Liver (tissue), 9 donors: ENCODE results near the gene SEC22C. TPM values are rescaled to one million over a fixed set of nuclear protein-coding genes. Genes with fewer than 3 reads are reported as not detected.

ENCODE experiments used
- DNase-seq: peaks from one replicate; pipeline ENCODE4 v3.0.0-alpha.2; 2017; ENCODE audit warnings: low spot score
- H3K27ac ChIP-seq, 2 donors: one replicate each; pipeline ENCODE4 v1.7.0; 2013; ENCODE audit warnings: inconsistent platforms in 2 of 2, low read length in 2 of 2, control low read depth in 1 of 2, low read depth in 1 of 2, mild to moderate bottlenecking in 1 of 2
- H3K27me3 ChIP-seq, 4 donors: one replicate each; pipeline versions ENCODE4 v1.6.1 to v1.7.0; 2013; ENCODE audit warnings: low read length in 3 of 4, inconsistent platforms in 1 of 4, mild to moderate bottlenecking in 1 of 4, moderate library complexity in 1 of 4; ENCODE audit not compliant: control insufficient read depth in 4 of 4, insufficient read depth in 4 of 4
- H3K36me3 ChIP-seq, 4 donors: one replicate each; pipeline versions ENCODE4 v1.6.1 to v1.7.0; 2013; ENCODE audit warnings: low read length in 3 of 4, mild to moderate bottlenecking in 3 of 4, low read depth in 1 of 4, moderate library complexity in 1 of 4; ENCODE audit not compliant: control insufficient read depth in 4 of 4, insufficient read depth in 3 of 4
- H3K4me1 ChIP-seq, 4 donors: one replicate each; pipeline versions ENCODE4 v1.6.1 to v1.7.0; 2013; ENCODE audit warnings: low read length in 3 of 4, mild to moderate bottlenecking in 3 of 4, moderate library complexity in 1 of 4; ENCODE audit not compliant: control insufficient read depth in 4 of 4, insufficient read depth in 4 of 4
- H3K4me3 ChIP-seq, 3 donors: one replicate each; pipeline versions ENCODE4 v1.6.1 to v1.7.0; 2013; ENCODE audit warnings: low read length in 3 of 3, control low read depth in 1 of 3, low read depth in 1 of 3, mild to moderate bottlenecking in 1 of 3
- H3K9ac ChIP-seq, 2 donors: one replicate each; pipeline ENCODE4 v1.7.0; 2013; ENCODE audit warnings: low read length in 2 of 2, mild to moderate bottlenecking in 2 of 2, moderate library complexity in 2 of 2, control low read depth in 1 of 2, low read depth in 1 of 2
- H3K9me3 ChIP-seq, 4 donors: one replicate each; pipeline versions ENCODE4 v1.6.1 to v1.7.0; 2013; ENCODE audit warnings: low read length in 3 of 4; ENCODE audit not compliant: control insufficient read depth in 4 of 4
- ATF3 ChIP-seq: IDR thresholded peaks from 2 replicates; pipeline ENCODE4 v1.6.1; 2016; ENCODE audit warnings: antibody characterized with exemption
- CTCF ChIP-seq: fragments of 150-350 bp; IDR thresholded peaks from 2 replicates; pipeline ENCODE4 v1.5.1; 2017; ENCODE audit warnings: improper control_type of control experiment, low read depth, low read length; ENCODE audit not compliant: missing input control
- EGR1 ChIP-seq, 2 donors: IDR thresholded peaks; 2 replicates each; pipeline ENCODE4 v1.6.1; 2016 to 2018; ENCODE audit warnings: antibody characterized with exemption in 2 of 2, low read depth in 2 of 2
- FOXA1 ChIP-seq: IDR thresholded peaks from 2 replicates; pipeline ENCODE4 v1.6.1; 2016; ENCODE audit warnings: antibody characterized with exemption
- FOXA2 ChIP-seq: IDR thresholded peaks from 2 replicates; pipeline ENCODE4 v1.6.1; 2016; ENCODE audit warnings: antibody characterized with exemption
- GABPA ChIP-seq, 2 donors: IDR thresholded peaks in 1 of 2; conservative IDR thresholded peaks in 1 of 2; 2 replicates each; pipeline ENCODE4 v1.6.1; 2016; ENCODE audit warnings: antibody characterized with exemption in 2 of 2, mild to moderate bottlenecking in 1 of 2, moderate library complexity in 1 of 2
- HNF4A ChIP-seq, 2 donors: conservative IDR thresholded peaks; 2 replicates each; pipeline ENCODE4 v1.6.1; 2016; ENCODE audit warnings: antibody characterized with exemption in 2 of 2, mild to moderate bottlenecking in 2 of 2
- JUND ChIP-seq, 2 donors: IDR thresholded peaks; 2 replicates each; pipeline ENCODE4 v1.6.1; 2016; ENCODE audit warnings: antibody characterized with exemption in 2 of 2
- MAX ChIP-seq: IDR thresholded peaks from 2 replicates; pipeline ENCODE4 v1.6.1; 2016; ENCODE audit warnings: antibody characterized with exemption
- NR2F2 ChIP-seq: IDR thresholded peaks from 2 replicates; pipeline ENCODE4 v1.6.1; 2016; ENCODE audit warnings: antibody characterized with exemption
- RAD21 ChIP-seq, 2 donors: IDR thresholded peaks; 2 replicates each; pipeline ENCODE4 v1.6.1; 2016; ENCODE audit warnings: antibody characterized with exemption in 2 of 2, mild to moderate bottlenecking in 2 of 2
- REST ChIP-seq: IDR thresholded peaks from 2 replicates; pipeline ENCODE4 v1.6.1; 2016; ENCODE audit warnings: antibody characterized with exemption, mild to moderate bottlenecking
- RXRA ChIP-seq, 2 donors: IDR thresholded peaks; 2 replicates each; pipeline ENCODE4 v1.6.1; 2017 to 2018; ENCODE audit warnings: antibody characterized with exemption in 2 of 2, mild to moderate bottlenecking in 1 of 2
- SP1 ChIP-seq: IDR thresholded peaks from 2 replicates; pipeline ENCODE4 v1.6.1; 2018; ENCODE audit warnings: antibody characterized with exemption, mild to moderate bottlenecking
- TAF1 ChIP-seq: conservative IDR thresholded peaks from 2 replicates; pipeline ENCODE4 v1.6.1; 2016; ENCODE audit warnings: antibody characterized with exemption, mild to moderate bottlenecking
- YY1 ChIP-seq: IDR thresholded peaks from 2 replicates; pipeline ENCODE4 v1.6.1; 2016; ENCODE audit warnings: antibody characterized with exemption, mild to moderate bottlenecking
- ZBTB33 ChIP-seq: IDR thresholded peaks from 2 replicates; pipeline ENCODE4 v1.6.1; 2016; ENCODE audit warnings: antibody characterized with exemption
- WGBS: extraction: QIAGEN DNeasy Blood & Tissue Kit; methylation state at CpG from one replicate; pipeline ENCODE4 v1.1.7; 2013; 5-methylcytosine and 5-hydroxymethylcytosine counted together
- polyA plus RNA-seq, 2 donors: library from polyadenylated mRNA; stranded (reverse) in 1 of 2; unstranded in 1 of 2; fragments of 200-250 nt in 1 of 2; fragments of >200 nt in 1 of 2; fragmentation: Nextera tagmentation in 1 of 2; extraction: Ambion mirVana in 1 of 2; gene quantifications; one replicate each; pipeline versions ENCODE4 v1.2.1 to v1.2.3, GENCODE V29; 2013 to 2015
- total RNA-seq, 2 donors: library from RNA; depleted of rRNA; stranded (reverse); fragments of >200 nt; gene quantifications; one replicate each; pipeline ENCODE4 v1.2.3, GENCODE V29; 2014
- donor health status: healthy.
- donor health status: healthy.
- donor health status: healthy.
- donor health status: healthy.
- donor health status: healthy.

The SEC22C gene
- total and polyA plus RNA-seq, 4 donors, result 14.5 to 48.5 (median 17.8) TPM

- DNase-seq, result no peak
- TF ChIP-seq RAD21 (IDR thresholded peaks at IDR 0.05), result no peak
- no peak for TF ChIP-seq YY1
- no peak for TF ChIP-seq EGR1 (IDR thresholded peaks at IDR 0.05; ENCODE audit: low read depth in 2 of 2)
- TF ChIP-seq GABPA (IDR thresholded peaks at IDR 0.05 in 1 of 2, conservative IDR thresholded peaks at IDR 0.05 in 1 of 2), result no peak
- no peak for TF ChIP-seq TAF1
- no peak for TF ChIP-seq SP1
- TF ChIP-seq FOXA1, result no peak
- no peak for TF ChIP-seq NR2F2
- TF ChIP-seq HNF4A (conservative IDR thresholded peaks at IDR 0.05), result no peak
- no peak for TF ChIP-seq RXRA (IDR thresholded peaks at IDR 0.05)
- no peak for TF ChIP-seq JUND (IDR thresholded peaks at IDR 0.05)
- no peak for TF ChIP-seq ZBTB33
- TF ChIP-seq MAX, result no peak
- H3K27ac ChIP-seq, result no peak overlapping the region
- H3K36me3 ChIP-seq, result no peaks in the 10 kb centered on the region
- 95% methylated on average over 4 of the region's 4 CpGs for WGBS
- H3K9ac ChIP-seq, result no peak overlapping the region
- H3K27me3 ChIP-seq, result no peaks in the 10 kb centered on the region
- H3K9me3 ChIP-seq, result no peaks in the 10 kb centered on the region
- H3K4me1 ChIP-seq, result peaks cover 0 to 14% (median 9%) of the 10 kb centered on the region in 4 donors
- no peak overlapping the region for H3K4me3 ChIP-seq
Observed at GRCh38 chr3:42520906-42521305, 60.9 kb downstream of the SEC22C start.

GRCh38 chr3:42520336-42520735 lies 61.4 kb downstream of the SEC22C start:
- Histone ChIP-seq H3K9me3 (no peaks in the 10 kb centered on the region), H3K9ac (no peak overlapping the region), H3K4me3 (no peak overlapping the region), H3K4me1 (peaks cover 0 to 17% (median 9%) of the 10 kb centered on the region in 4 donors), H3K27ac (no peak overlapping the region), H3K36me3 (no peaks in the 10 kb centered on the region), H3K27me3 (no peaks in the 10 kb centered on the region)
- TF ChIP-seq TAF1 (no peak), ZBTB33 (no peak), CTCF (no peak), EGR1 (IDR thresholded peaks at IDR 0.05; ENCODE audit: low read depth in 2 of 2) (no peak), SP1 (no peak), FOXA2 (no peak), MAX (no peak), YY1 (no peak), GABPA (IDR thresholded peaks at IDR 0.05 in 1 of 2, conservative IDR thresholded peaks at IDR 0.05 in 1 of 2) (no peak), RXRA (IDR thresholded peaks at IDR 0.05) (no peak), REST (no peak), ATF3 (no peak), RAD21 (IDR thresholded peaks at IDR 0.05) (no peak), FOXA1 (no peak), NR2F2 (no peak), JUND (IDR thresholded peaks at IDR 0.05) (no peak)
- WGBS, result 77% methylated on average over 4 of the region's 4 CpGs
- DNase-seq, result no peak
